Thyroid gland (tissue), 4 donors: ENCODE results near the gene PTPN13. TPM values are rescaled to one million over a fixed set of nuclear protein-coding genes. Genes with fewer than 3 reads are reported as not detected.

Experiments
- DNase-seq, 2 donors: peaks; one replicate each; pipeline ENCODE4 v3.0.0-alpha.2; 2019
- H3K27ac ChIP-seq, 3 donors: fragments of 200-600 bp; sonication (generic); 1 replicate in 2 of 3; 2 replicates in 1 of 3; pipeline ENCODE4 v1.5.1; 2016 to 2019; ENCODE audit warnings: mild to moderate bottlenecking in 1 of 3, moderate library complexity in 1 of 3
- H3K27me3 ChIP-seq: fragments of 200-600 bp; sonication (generic); one replicate; pipeline ENCODE4 v1.5.1; 2019
- H3K36me3 ChIP-seq, 2 donors: fragments of 200-600 bp; sonication (generic); one replicate each; pipeline ENCODE4 v1.5.1; 2016 to 2019
- H3K4me1 ChIP-seq, 2 donors: fragments of 200-600 bp; sonication (generic); one replicate each; pipeline ENCODE4 v1.5.1; 2017 to 2019
- H3K4me3 ChIP-seq, 3 donors: fragments of 200-600 bp; sonication (generic); replicated peaks in 1 of 3; 1 replicate in 2 of 3; 2 replicates in 1 of 3; pipeline ENCODE4 v1.5.1; 2016; ENCODE audit warnings: mild to moderate bottlenecking in 1 of 3
- H3K9me3 ChIP-seq: fragments of 200-600 bp; sonication (generic); one replicate; pipeline ENCODE4 v1.5.1; 2017
- CTCF ChIP-seq, 6 experiments: fragments of 200-600 bp in 3 of 6; fragments of 450-650 bp in 3 of 6; sonication (generic) in 3 of 6; IDR thresholded peaks; one replicate each; pipeline ENCODE4 v1.5.1; 2016 to 2019; ENCODE audit warnings: antibody characterized with exemption in 6 of 6, mild to moderate bottlenecking in 2 of 6, inconsistent platforms in 1 of 6, moderate library complexity in 1 of 6
- POLR2A ChIP-seq, 2 donors: fragments of 450-650 bp; IDR thresholded peaks; one replicate each; pipeline ENCODE4 v1.6.1; 2017; ENCODE audit warnings: antibody characterized with exemption in 2 of 2, mild to moderate bottlenecking in 2 of 2, moderate library complexity in 1 of 2
- WGBS, 2 donors: methylation state at CpG; one replicate each; pipeline ENCODE4 v1.1.5; 2017; 5-methylcytosine and 5-hydroxymethylcytosine counted together
- intact Hi-C: fragments of 100-400 bp; cut with DNase I; formaldehyde crosslinking; loops from one replicate; pipeline ENCODE4 v1.15.1; 2023
- total RNA-seq, 4 donors: library from RNA; depleted of rRNA; stranded (reverse); fragments of >200 nt; gene quantifications; one replicate each; pipeline ENCODE4 v1.2.3, GENCODE V29; 2016

Gene PTPN13
- total RNA-seq, 4 donors from 2014 or later = 49.7 to 89.5 (median 64.0) TPM

DNA sequence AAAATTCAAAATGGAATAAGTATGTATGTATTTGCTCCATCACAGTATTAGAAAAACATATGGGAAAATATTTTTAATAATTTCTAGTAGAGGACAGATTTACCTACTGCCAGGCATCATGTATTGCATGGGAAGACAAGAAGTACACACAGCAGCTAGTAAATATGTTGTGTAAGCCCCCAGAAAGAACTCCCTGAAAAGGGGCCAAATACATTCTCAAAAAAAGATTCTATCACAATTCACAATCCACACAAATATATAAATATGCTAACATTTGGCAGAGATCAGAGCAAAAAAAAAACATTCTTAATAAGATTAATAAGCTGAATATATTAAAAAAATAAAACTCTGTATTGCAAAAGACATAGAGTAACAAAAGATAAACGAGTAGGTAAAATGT lies 227.0 kb downstream of the PTPN13 start:
- no peaks in the 10 kb centered on the region for H3K9me3 ChIP-seq
- 0 to 56% methylated on average over 1 of the region's 1 CpG for WGBS, 2 donors
- no peak overlapping the region for H3K4me3 ChIP-seq
- H3K27ac ChIP-seq = no peak overlapping the region
- no peak for TF ChIP-seq CTCF (IDR thresholded peaks at IDR 0.05)
- no peaks in the 10 kb centered on the region for H3K27me3 ChIP-seq
- no peak for DNase-seq
- intact Hi-C loops = no loop called here
- no peaks in the 10 kb centered on the region for H3K36me3 ChIP-seq
- H3K4me1 ChIP-seq = no peaks in the 10 kb centered on the region

DNA sequence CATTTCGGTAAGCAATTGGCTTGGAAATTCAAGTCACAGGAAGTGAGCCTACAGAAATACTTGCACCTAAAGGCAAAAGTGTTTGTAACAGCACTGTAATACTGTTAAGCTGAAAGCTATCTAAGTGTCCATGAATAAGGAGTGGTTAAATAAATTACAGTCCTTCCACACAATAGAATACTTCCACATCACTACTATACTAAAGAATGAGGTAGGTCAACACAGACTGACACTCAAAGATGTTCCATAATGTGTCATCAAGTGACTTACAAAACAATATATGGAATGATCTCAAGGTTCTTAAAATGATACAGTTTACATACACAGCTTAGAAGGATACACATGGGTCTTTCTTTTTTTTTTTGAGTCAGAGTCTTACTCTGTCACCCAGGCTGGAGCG lies 228.0 kb downstream of the PTPN13 start:
- WGBS, 2 donors = 98 to 100% methylated on average over 2 of the region's 2 CpGs
- no peak for DNase-seq
- intact Hi-C loops = no loop called here
- no peak overlapping the region for H3K4me3 ChIP-seq
- no peaks in the 10 kb centered on the region for H3K27me3 ChIP-seq
- no peaks in the 10 kb centered on the region for H3K4me1 ChIP-seq
- TF ChIP-seq POLR2A (IDR thresholded peaks at IDR 0.05) (no peak), CTCF (IDR thresholded peaks at IDR 0.05) (no peak)
- H3K27ac ChIP-seq = no peak overlapping the region
- H3K9me3 ChIP-seq = no peaks in the 10 kb centered on the region
- no peaks in the 10 kb centered on the region for H3K36me3 ChIP-seq

GRCh38 chr4:86825511-86825910 lies 231.4 kb downstream of the PTPN13 start:
- 72 to 73% methylated on average over 3 of the region's 3 CpGs for WGBS, 2 donors
- no peaks in the 10 kb centered on the region for H3K9me3 ChIP-seq
- DNase-seq = no peak
- TF ChIP-seq POLR2A (IDR thresholded peaks at IDR 0.05) (no peak), CTCF (IDR thresholded peaks at IDR 0.05) (no peak)
- no peak overlapping the region for H3K27ac ChIP-seq
- no peaks in the 10 kb centered on the region for H3K4me1 ChIP-seq
- no peak overlapping the region for H3K4me3 ChIP-seq
- H3K36me3 ChIP-seq = no peaks in the 10 kb centered on the region
- intact Hi-C loops = no loop called here
- H3K27me3 ChIP-seq = no peaks in the 10 kb centered on the region

- Histone ChIP-seq H3K27me3 (no peaks in the 10 kb centered on the region), H3K9me3 (no peaks in the 10 kb centered on the region), H3K4me3 (no peak overlapping the region), H3K36me3 (no peaks in the 10 kb centered on the region), H3K27ac (peak overlapping the region; percentile 3 to 62 (median 27)), H3K4me1 (peaks cover 5 to 12% of the 10 kb centered on the region in 2 donors)
- DNase-seq = peak; percentile 49 to 64
- TF ChIP-seq POLR2A (IDR thresholded peaks at IDR 0.05) = no peak
- TF ChIP-seq CTCF (IDR thresholded peaks at IDR 0.05) = no peak
- intact Hi-C loops = no loop called here
- WGBS, 2 donors = 44 to 62% methylated on average over 5 of the region's 5 CpGs
Observed at GRCh38 chr4:86831262-86832130, 237.4 kb downstream of the PTPN13 start.

- Histone ChIP-seq H3K9me3 (no peaks in the 10 kb centered on the region), H3K4me1 (peaks cover 5 to 12% of the 10 kb centered on the region in 2 donors), H3K27me3 (no peaks in the 10 kb centered on the region), H3K36me3 (no peaks in the 10 kb centered on the region), H3K27ac (no peak overlapping the region), H3K4me3 (no peak overlapping the region)
- TF ChIP-seq POLR2A (IDR thresholded peaks at IDR 0.05) = no peak
- TF ChIP-seq CTCF (IDR thresholded peaks at IDR 0.05) = no peak
- intact Hi-C loops = no loop called here
- WGBS, 2 donors = 94 to 98% methylated on average over 1 of the region's 1 CpG
- DNase-seq = no peak
Observed at GRCh38 chr4:86833615-86834014, 239.5 kb downstream of the PTPN13 start.
